Urothelium cell line (cell line): ENCODE measurements around the gene SEMA4D.

Experiments used
- DNase-seq: peaks from one replicate; pipeline ENCODE4 v3.0.0; 2011; ENCODE audit warnings: low spot score, mixed read lengths
- FAIRE-seq: peaks from 2 replicates; lab custom pipeline; 2011; peaks lifted over from hg19 to GRCh38; lab: Jason Lieb, UNC

SEMA4D gene

GRCh38 chr9:89342213-89342612, 155.7 kb downstream of the SEMA4D start:
- DNase-seq (no peak), FAIRE-seq (no peak)

- FAIRE-seq (no peak), DNase-seq (no peak)
Measured at GRCh38 chr9:89340332-89340731, 157.6 kb downstream of the SEMA4D start.

GRCh38 chr9:89339807-89340206, 158.1 kb downstream of the SEMA4D start:
- FAIRE-seq (no peak), DNase-seq (no peak)

GRCh38 chr9:89330513-89330912, 167.4 kb downstream of the SEMA4D start:
- FAIRE-seq, result no peak

GRCh38 chr9:89329917-89330316, 168.0 kb downstream of the SEMA4D start:
- DNase-seq, result no peak

More at GRCh38 chr9:89330513-89330912, 167.4 kb downstream of the SEMA4D start:
- no peak for DNase-seq

GRCh38 chr9:89328064-89328463, 169.8 kb downstream of the SEMA4D start:
- FAIRE-seq, result no peak
- DNase-seq, result no peak

More at GRCh38 chr9:89329917-89330316, 168.0 kb downstream of the SEMA4D start:
- FAIRE-seq, result no peak

- no peak for FAIRE-seq
- no peak for DNase-seq
Measured at GRCh38 chr9:89325733-89326132, 172.2 kb downstream of the SEMA4D start.

GRCh38 chr9:89323390-89323789, 174.5 kb downstream of the SEMA4D start:
- no peak for DNase-seq
- FAIRE-seq, result no peak

- DNase-seq (no peak), FAIRE-seq (no peak)
Measured at GRCh38 chr9:89319015-89319905, 178.7 kb downstream of the SEMA4D start.

- peak; percentile 94 for DNase-seq
- peak; percentile 40 for FAIRE-seq
Measured at GRCh38 chr9:89318123-89319014, 179.5 kb downstream of the SEMA4D start, which contains the start of gene SECISBP2. SECISBP2 (plus strand) TSS chr9:89318500; CDS start chr9:89318577, 77 bp downstream.

GRCh38 chr9:89317282-89317681, 180.6 kb downstream of the SEMA4D start:
- FAIRE-seq (no peak), DNase-seq (no peak)

GRCh38 chr9:89315482-89315881, 182.4 kb downstream of the SEMA4D start:
- no peak for FAIRE-seq

GRCh38 chr9:89314955-89315354, 183.0 kb downstream of the SEMA4D start:
- FAIRE-seq, result no peak

More at GRCh38 chr9:89315482-89315881, 182.4 kb downstream of the SEMA4D start:
- no peak for DNase-seq

GRCh38 chr9:89313842-89314241, 184.1 kb downstream of the SEMA4D start:
- no peak for DNase-seq
- FAIRE-seq, result no peak

More at GRCh38 chr9:89314955-89315354, 183.0 kb downstream of the SEMA4D start:
- no peak for DNase-seq

GRCh38 chr9:89312222-89312571, 185.7 kb downstream of the SEMA4D start:
- FAIRE-seq (no peak), DNase-seq (no peak)

- FAIRE-seq, result no peak
- DNase-seq, result no peak
Measured at GRCh38 chr9:89311346-89312221, 186.3 kb downstream of the SEMA4D start.
